ENCODE results near the gene PIGW.

GRCh38 chr17:36485027-36485426 lies 49.8 kb upstream of the PIGW start:
- TF ChIP-seq CTCF (conservative IDR thresholded peaks at IDR 0.05) (no peak), EZH2 (IDR thresholded peaks at IDR 0.05; ENCODE audit: low read depth) (no peak)
